Ovary (tissue), 9 donors: Measurements from ENCODE around the gene GNAI1. TPM values are rescaled to one million over a fixed set of nuclear protein-coding genes. Genes with fewer than 3 reads are reported as not detected.

Source experiments
- DNase-seq, 5 donors: peaks; one replicate each; pipeline ENCODE4 v3.0.0-alpha.2; 2019 to 2020
- H3K27ac ChIP-seq, 2 donors: fragments of 200-600 bp; one replicate each; pipeline versions ENCODE4 v1.5.1 to v1.8.0; 2019 to 2022
- H3K27me3 ChIP-seq: fragments of 200-600 bp; one replicate; pipeline ENCODE4 v1.8.0; 2022
- H3K36me3 ChIP-seq: fragments of 200-600 bp; sonication (generic); one replicate; pipeline ENCODE4 v1.5.1; 2019
- H3K4me1 ChIP-seq: one replicate; pipeline ENCODE4 v1.8.1; 2013; ENCODE audit warnings: mild to moderate bottlenecking, moderate library complexity; ENCODE audit not compliant: insufficient read depth
- H3K4me3 ChIP-seq: fragments of 200-600 bp; sonication (generic); one replicate; pipeline ENCODE4 v1.5.1; 2017
- H3K9me3 ChIP-seq, 2 donors: fragments of 200-600 bp in 1 of 2; sonication (generic) in 1 of 2; one replicate each; pipeline versions ENCODE4 v1.5.1 to v1.8.1; 2013 to 2019; ENCODE audit warnings: mild to moderate bottlenecking in 1 of 2, moderate library complexity in 1 of 2
- EP300 ChIP-seq: sonication (generic); formaldehyde crosslinking; IDR thresholded peaks from one replicate; pipeline ENCODE4 v1.6.1; 2017; ENCODE audit warnings: antibody characterized with exemption
- POLR2A ChIP-seq: fragments of 450-650 bp; IDR thresholded peaks from one replicate; pipeline ENCODE4 v1.6.1; 2017; ENCODE audit warnings: antibody characterized with exemption, mild to moderate bottlenecking, moderate library complexity
- WGBS, 3 donors: extraction: QIAGEN DNeasy Blood & Tissue Kit in 1 of 3; methylation state at CpG; one replicate each; pipeline versions ENCODE4 v1.1.5 to v1.1.7; 2013 to 2017; 5-methylcytosine and 5-hydroxymethylcytosine counted together
- intact Hi-C, 4 donors: fragments of 100-400 bp; cut with DNase I; formaldehyde crosslinking; loops; one replicate each; pipeline versions ENCODE4 v1.11.0 to v1.15.1; 2022 to 2023
- polyA plus RNA-seq, 2 donors: library from polyadenylated mRNA; stranded (reverse); fragments of 200-250 nt in 1 of 2; fragments of 350-450 nt in 1 of 2; fragmentation: Illumina TruSeq in 1 of 2; extraction: RNeasy Lipid Tissue Mini Kit (QIAGEN cat#74804) in 1 of 2; gene quantifications; one replicate each; pipeline ENCODE4 v1.2.3, GENCODE V29; 2013 to 2014
- total RNA-seq, 7 donors: library from RNA; depleted of rRNA in 2 of 7; stranded (reverse); fragments of >200 nt in 2 of 7; fragmentation: NEBNext Ultra II Directional in 3 of 7; extraction: Animal tissue kit (Norgen Biotek cat#: 25700) in 3 of 7; gene quantifications; one replicate each; pipeline versions ENCODE4 v1.1.0 to v1.2.4, GENCODE V29; 2016 to 2023
- TF ChIP-seq, protein P1 (sequence below), 3 donors: fragments of 450-650 bp in 2 of 3; fragments of 200-600 bp in 1 of 3; IDR thresholded peaks; one replicate each; pipeline versions ENCODE4 v1.5.1 to v1.8.0; 2016 to 2022; ENCODE audit warnings: antibody characterized with exemption in 3 of 3, mild to moderate bottlenecking in 1 of 3
- donor health status: DM: no; HTN: no; CAD: no; lungs with moderate emphysema.
- donor health status: DM: no; HTN: no; CAD: no.
- donor health status: Bipolar disorder and iron deficiency.
- donor health status: DM: yes; HTN: yes; CAD: no.
- donor health status: DM: no; HTN: no; CAD: no.
- donor health status: DM: yes; HTN: yes; CAD: no.

Gene GNAI1
- total and polyA plus RNA-seq, 9 donors = 14.9 to 51.0 (median 34.6) TPM

DNA sequence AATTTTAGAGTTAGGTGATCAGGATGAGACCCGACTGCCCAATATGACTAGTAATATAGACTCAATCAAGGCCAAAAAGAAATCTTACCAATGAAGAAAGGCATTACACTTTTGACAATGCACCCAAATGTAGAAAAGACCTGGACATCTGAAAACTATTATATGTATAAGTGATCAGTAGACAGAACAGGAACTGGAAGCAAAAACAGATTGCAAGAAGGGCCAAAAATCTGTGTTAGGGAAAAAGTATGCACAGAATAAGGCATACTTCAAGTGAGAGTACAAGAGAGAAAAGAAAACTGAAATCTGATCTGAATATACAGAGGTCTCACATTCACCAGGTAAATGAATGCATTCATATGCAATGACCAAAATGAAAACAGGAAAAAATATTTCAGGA lies 107.0 kb downstream of the GNAI1 start:
- TF ChIP-seq EP300 = no peak
- no peak for TF ChIP-seq POLR2A
- TF ChIP-seq, protein P1, sequence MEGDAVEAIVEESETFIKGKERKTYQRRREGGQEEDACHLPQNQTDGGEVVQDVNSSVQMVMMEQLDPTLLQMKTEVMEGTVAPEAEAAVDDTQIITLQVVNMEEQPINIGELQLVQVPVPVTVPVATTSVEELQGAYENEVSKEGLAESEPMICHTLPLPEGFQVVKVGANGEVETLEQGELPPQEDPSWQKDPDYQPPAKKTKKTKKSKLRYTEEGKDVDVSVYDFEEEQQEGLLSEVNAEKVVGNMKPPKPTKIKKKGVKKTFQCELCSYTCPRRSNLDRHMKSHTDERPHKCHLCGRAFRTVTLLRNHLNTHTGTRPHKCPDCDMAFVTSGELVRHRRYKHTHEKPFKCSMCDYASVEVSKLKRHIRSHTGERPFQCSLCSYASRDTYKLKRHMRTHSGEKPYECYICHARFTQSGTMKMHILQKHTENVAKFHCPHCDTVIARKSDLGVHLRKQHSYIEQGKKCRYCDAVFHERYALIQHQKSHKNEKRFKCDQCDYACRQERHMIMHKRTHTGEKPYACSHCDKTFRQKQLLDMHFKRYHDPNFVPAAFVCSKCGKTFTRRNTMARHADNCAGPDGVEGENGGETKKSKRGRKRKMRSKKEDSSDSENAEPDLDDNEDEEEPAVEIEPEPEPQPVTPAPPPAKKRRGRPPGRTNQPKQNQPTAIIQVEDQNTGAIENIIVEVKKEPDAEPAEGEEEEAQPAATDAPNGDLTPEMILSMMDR (IDR thresholded peaks at IDR 0.05) = no peak
- intact Hi-C loops = no loop called here
- no peaks in the 10 kb centered on the region for H3K27me3 ChIP-seq

DNA sequence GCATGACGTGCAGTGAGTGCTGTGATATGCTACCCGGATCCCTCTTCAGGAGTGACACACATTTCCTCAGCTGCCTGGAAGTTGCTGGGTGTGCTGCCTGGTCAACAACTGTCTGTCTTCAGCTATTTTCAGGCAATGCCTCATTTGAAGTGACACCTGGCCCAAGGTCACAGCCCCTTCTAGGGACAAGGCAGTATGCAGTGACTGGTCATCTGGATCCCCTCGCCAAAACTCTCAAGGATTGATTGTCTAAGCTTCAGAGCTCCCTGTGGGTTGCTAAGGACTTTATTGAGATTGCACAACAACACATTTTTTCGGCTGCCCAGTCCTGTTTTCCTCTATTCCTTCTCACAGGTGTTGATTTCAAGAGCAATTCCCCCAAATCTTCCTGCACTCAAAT lies 108.8 kb downstream of the GNAI1 start:
- Histone ChIP-seq H3K27ac (no peak overlapping the region), H3K27me3 (no peaks in the 10 kb centered on the region), H3K4me3 (no peak overlapping the region), H3K36me3 (no peaks in the 10 kb centered on the region), H3K9me3 (no peaks in the 10 kb centered on the region), H3K4me1 (no peaks in the 10 kb centered on the region)
- intact Hi-C loops = no loop called here
- DNase-seq = no peak
- TF ChIP-seq POLR2A (no peak), EP300 (no peak)
- TF ChIP-seq, protein P1 (IDR thresholded peaks at IDR 0.05) = no peak
- 82 to 94% (median 93%) methylated on average over 4 of the region's 4 CpGs for WGBS, 3 donors

More for the DNA sequence above, 107.0 kb downstream of the GNAI1 start:
- H3K9me3 ChIP-seq = no peaks in the 10 kb centered on the region
- no peak for DNase-seq
- WGBS, 3 donors = 94 to 98% (median 98%) methylated on average over 1 of the region's 1 CpG
- H3K4me1 ChIP-seq = no peaks in the 10 kb centered on the region
- no peak overlapping the region for H3K4me3 ChIP-seq
- no peak overlapping the region for H3K27ac ChIP-seq
- no peaks in the 10 kb centered on the region for H3K36me3 ChIP-seq

DNA sequence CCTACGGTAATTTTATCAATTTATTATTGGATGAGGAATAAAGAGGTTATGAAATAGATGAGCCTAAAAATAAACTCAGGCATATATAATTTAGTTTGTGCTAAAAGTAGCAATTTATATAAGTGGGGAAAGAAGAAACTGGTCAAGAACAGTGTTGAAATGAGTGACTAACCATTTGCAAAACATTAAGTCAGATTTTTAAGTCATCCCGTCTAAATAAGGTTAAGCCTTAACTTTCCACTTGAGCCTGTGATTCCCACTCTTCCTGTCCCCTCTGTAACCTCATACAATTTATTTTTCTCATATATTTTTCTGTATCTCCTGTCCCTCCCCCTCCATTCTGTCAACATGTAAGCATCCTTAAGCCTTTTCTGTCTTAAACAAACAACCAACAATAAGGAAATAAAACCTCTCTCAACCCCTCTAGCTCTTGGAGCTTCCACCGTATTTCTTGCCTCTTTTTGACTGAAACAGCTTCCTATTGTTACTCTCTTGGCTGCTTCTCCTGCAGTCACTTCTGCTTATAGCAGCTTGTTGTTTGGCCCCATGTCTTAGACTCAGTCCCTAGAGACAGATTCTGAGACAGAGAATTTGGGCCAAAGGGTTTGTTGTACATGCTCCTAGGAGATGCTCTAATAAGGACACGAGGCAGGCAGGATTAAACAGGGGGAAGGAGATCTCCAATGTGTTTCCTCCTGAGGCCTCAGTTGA lies 109.7 kb downstream of the GNAI1 start:
- 65 to 81% (median 76%) methylated on average over 4 of the region's 4 CpGs for WGBS, 3 donors
- no peak for DNase-seq
- TF ChIP-seq, protein P1 (IDR thresholded peaks at IDR 0.05) = no peak
- no peak for TF ChIP-seq EP300
- TF ChIP-seq POLR2A = no peak
- intact Hi-C loops = no loop called here
- no peaks in the 10 kb centered on the region for H3K4me1 ChIP-seq
- no peak overlapping the region for H3K4me3 ChIP-seq
- no peak overlapping the region for H3K27ac ChIP-seq
- no peaks in the 10 kb centered on the region for H3K36me3 ChIP-seq
- no peaks in the 10 kb centered on the region for H3K9me3 ChIP-seq
- no peaks in the 10 kb centered on the region for H3K27me3 ChIP-seq

DNA sequence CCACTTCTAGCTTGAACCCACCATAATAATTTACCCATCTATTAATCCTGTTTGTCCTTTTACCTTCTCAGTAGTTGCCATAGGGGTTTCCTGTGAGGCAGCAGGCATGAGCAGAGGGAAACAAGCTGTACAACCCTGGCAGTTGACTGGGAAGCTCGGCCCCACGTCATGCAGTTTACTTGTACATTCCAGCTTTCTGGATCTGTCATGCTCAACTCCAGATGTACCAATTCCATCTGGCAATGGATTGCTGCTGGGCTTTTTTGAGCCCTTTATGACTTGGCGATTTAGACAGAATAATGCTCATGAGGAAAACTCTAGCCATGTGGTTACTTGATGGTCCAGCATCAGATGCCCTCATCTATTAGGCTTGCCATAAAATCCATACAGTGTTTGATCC lies 112.5 kb downstream of the GNAI1 start:
- DNase-seq = no peak
- no peaks in the 10 kb centered on the region for H3K4me1 ChIP-seq
- H3K27ac ChIP-seq = no peak overlapping the region
- H3K36me3 ChIP-seq = no peaks in the 10 kb centered on the region
- no peaks in the 10 kb centered on the region for H3K27me3 ChIP-seq
- intact Hi-C loops = no loop called here
- no peaks in the 10 kb centered on the region for H3K9me3 ChIP-seq
- TF ChIP-seq, protein P1 (IDR thresholded peaks at IDR 0.05) = no peak
- TF ChIP-seq EP300 (no peak), POLR2A (no peak)
- WGBS, 3 donors = 85 to 98% (median 91%) methylated on average over 3 of the region's 3 CpGs
- H3K4me3 ChIP-seq = no peak overlapping the region
